Measurements from ENCODE around the gene FGD6. TPM values are rescaled to one million over a fixed set of nuclear protein-coding genes. Genes with fewer than 3 reads are reported as not detected.
"Not testable (repeated sequence)": the region's sequence is repeated elsewhere in the genome, so short reads cannot be mapped to it uniquely, and the experiment has no call there.

FGD6 gene
- total RNA-seq, 1 experiment from 2014 or later = 1.1 TPM

- in situ Hi-C loops (cut with HindIII; ENCODE audit: low pct_unique_long_range_greater_than_20kb, low sequenced_read_pairs) = no loop called here
Measured at GRCh38 chr12:95158919-95159318, 58.3 kb downstream of the FGD6 start.

DNA sequence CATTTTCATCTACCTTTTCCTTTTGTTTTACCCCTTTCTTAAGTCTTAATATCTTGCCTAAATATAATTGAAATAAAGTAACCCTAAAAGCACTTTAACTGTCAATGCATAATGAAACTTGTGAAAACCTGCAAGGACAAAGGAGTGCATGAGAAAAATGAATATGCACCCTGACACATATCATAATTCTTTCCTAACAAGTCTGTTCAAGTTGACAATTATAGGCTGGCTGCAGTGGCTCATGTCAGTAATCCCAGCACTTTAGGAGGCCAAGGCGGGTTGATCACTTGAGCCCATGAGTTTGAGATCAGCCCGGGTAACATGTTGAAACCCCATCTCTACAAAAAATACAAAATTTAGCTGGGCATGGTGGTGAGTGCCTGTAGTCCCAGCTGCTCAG lies 65.4 kb downstream of the FGD6 start:
- no peak for DNase-seq (ENCODE audit: low read depth, low spot score)

More at GRCh38 chr12:95158919-95159318, 58.3 kb downstream of the FGD6 start:
- no peak for DNase-seq (ENCODE audit: low read depth, low spot score)

DNA sequence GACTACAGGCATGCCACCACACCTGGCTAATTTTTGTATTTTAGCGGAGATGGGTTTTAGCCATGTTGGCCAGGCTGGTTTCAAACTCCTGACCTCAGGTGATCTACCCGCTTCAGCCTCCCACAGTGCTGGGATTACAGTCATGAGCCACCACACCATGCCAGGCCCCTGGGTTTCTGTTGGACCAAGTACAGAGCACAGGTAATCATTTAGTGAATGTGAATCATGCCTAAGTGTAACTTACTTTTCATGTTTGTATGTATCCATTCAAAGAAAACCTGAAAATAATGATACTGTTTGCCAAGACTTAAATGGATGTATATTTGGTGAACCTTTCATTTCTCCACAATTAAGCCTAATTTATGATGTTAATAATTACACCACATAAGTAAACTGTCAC lies 65.9 kb downstream of the FGD6 start:
- DNase-seq (ENCODE audit: low read depth, low spot score) = no peak
- in situ Hi-C loops (cut with HindIII; ENCODE audit: low pct_unique_long_range_greater_than_20kb, low sequenced_read_pairs) = no loop called here

More for the DNA sequence above, 65.4 kb downstream of the FGD6 start:
- in situ Hi-C loops (cut with HindIII; ENCODE audit: low pct_unique_long_range_greater_than_20kb, low sequenced_read_pairs) = no loop called here

DNA sequence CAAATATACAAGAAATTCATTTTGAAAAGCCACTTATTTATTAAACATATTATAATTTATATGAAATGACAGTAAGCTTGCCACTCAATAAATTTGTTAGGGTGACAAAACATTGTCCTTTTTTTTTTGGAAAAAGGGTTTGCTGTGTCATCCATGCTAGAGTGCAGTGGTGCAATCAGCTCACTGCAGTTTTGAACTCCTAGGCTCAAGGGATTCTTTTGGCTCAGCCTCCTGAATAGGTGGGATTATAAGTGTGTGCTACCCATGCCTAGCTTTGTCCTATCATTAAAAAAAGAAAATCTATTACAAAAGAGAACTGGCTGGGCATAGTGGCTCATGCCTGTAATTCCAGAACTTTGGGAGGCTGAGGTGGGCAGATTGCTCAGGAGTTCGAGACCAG lies 66.8 kb downstream of the FGD6 start:
- DNase-seq (ENCODE audit: low read depth, low spot score) = no peak
- in situ Hi-C loops (cut with HindIII; ENCODE audit: low pct_unique_long_range_greater_than_20kb, low sequenced_read_pairs) = no loop called here

DNA sequence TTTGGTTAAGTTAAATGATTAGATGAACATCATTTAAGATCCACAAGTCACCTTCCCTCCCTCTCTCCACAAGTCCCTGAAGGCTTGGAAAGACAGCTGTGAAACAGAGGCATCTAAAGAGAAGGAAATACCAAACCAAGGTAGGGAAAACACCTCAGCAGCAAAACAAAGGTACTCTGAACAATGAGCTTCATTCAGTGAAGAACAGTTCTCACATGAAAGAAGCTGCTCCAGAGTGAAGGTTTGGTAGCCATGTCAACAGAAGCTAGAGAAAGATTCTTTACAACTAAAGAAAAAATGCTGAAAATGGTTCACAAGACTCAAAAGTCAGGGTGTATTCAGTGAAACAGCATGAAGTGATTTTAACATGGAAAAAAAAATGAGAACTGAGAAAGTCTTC lies 69.4 kb downstream of the FGD6 start:
- in situ Hi-C loops (cut with HindIII; ENCODE audit: low pct_unique_long_range_greater_than_20kb, low sequenced_read_pairs) = no loop called here
- DNase-seq (ENCODE audit: low read depth, low spot score) = no peak

GRCh38 chr12:95146769-95147168 lies 70.5 kb downstream of the FGD6 start:
- in situ Hi-C loops (cut with HindIII; ENCODE audit: low pct_unique_long_range_greater_than_20kb, low sequenced_read_pairs) = no loop called here
- DNase-seq (ENCODE audit: low read depth, low spot score) = no peak

DNA sequence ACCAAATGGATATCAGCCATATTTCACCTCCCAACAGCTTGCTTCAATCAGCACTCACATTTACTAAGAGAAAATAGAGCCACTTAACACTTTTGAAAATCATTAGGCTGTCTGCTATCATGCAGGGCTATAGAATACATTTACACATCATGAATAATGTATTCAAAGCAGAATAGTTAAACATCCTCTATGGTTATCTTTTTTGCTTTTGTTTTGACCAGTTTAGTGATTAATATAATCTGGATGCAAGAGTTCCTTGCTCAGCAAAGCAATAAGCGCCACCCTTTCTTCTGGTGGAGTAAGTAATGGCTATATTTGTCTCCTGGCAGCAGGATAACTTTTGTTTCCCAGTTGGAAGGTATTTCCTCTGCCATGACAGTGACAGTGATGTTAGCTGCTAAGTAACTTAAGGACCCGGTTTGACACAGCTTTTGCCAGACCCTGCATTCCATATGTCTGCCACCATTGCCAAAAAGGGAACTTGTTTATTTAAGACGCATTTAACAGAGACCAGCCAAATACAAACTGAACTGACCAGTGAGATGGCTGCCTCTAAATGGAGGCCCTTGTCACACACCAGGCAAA lies 73.6 kb downstream of the FGD6 start:
- DNase-seq (ENCODE audit: low read depth, low spot score) = no peak
- in situ Hi-C loops (cut with HindIII; ENCODE audit: low pct_unique_long_range_greater_than_20kb, low sequenced_read_pairs) = no loop called here

DNA sequence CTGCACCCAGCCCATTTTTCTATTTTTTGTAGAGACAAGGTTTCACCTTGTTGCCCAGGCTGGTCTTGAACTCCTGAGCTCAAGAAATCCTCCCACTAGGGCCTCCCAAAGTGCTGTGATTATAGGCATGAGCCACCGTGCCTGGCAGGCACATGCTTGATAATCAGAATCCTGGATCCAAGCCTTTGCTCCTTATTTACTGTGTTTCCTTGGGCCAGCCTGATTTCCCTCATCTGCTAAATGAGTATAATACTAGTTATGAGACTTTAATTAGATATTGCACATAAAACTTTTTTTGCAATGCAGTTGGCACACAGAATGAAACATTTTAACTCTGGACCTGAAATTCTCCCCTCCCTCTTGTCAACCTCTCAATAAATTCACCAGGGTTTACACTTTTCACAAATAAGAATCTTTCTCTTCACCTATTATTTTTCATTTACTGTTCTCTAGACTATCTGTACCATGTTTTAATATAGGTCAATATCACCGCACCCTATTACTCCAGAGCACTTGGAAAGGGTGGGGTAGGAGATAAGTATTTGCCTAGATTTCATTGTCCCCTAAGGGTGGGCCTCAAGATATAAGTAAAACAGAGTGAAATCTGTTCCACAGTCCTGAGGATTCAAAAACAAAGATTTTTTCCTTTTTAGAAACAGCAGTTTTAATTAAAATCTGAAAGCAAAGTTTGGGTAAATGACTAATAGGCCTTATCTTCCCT lies 74.7 kb downstream of the FGD6 start:
- DNase-seq (ENCODE audit: low read depth, low spot score) = no peak
- in situ Hi-C loops (cut with HindIII; ENCODE audit: low pct_unique_long_range_greater_than_20kb, low sequenced_read_pairs) = no loop called here

DNA sequence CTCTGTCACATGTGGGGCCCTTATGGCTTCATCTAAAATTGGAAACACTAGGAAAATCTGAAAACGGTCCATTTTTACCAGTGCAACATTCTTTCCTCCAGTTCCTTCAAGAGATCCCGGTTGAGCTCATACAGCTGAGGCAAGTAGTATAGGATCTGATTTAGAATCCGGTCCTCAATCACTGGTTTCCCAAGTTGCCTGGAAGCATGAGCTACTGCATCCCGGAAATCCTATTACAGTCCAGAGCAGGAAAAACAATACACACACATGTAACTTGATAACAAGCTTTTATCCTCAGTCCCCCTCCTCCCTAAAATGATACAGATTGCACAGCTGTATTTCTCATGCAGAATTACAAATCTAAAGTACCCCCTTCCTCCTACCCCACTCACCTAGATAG lies 76.0 kb downstream of the FGD6 start:
- in situ Hi-C loops (cut with HindIII; ENCODE audit: low pct_unique_long_range_greater_than_20kb, low sequenced_read_pairs) = no loop called here
- DNase-seq (ENCODE audit: low read depth, low spot score) = no peak

- in situ Hi-C loops (cut with HindIII; ENCODE audit: low pct_unique_long_range_greater_than_20kb, low sequenced_read_pairs); DNase-seq (ENCODE audit: low read depth, low spot score): not testable (repeated sequence)
Measured at GRCh38 chr12:95138031-95138430, 79.2 kb downstream of the FGD6 start.

DNA sequence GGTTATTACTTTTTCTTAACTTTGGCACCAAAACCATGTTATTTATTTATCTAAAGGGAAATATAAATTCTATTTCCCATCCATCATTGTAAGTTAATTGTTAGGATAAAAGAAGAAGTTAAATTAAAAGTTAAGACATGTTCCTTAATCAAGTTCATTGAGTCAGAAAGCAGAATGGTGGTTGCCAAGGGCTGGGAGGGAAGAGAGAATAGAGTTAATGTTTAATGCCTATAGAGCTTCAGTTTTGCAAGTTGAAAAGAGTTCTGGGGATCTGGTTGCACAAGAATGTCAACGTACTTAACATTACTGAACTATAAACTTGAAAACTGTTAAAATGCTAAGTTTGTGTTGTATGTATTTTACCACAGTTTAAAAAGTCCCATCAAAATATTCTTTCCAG lies 80.7 kb downstream of the FGD6 start:
- DNase-seq (ENCODE audit: low read depth, low spot score) = no peak
- in situ Hi-C loops (cut with HindIII; ENCODE audit: low pct_unique_long_range_greater_than_20kb, low sequenced_read_pairs) = no loop called here

GRCh38 chr12:95134085-95134484 lies 83.2 kb downstream of the FGD6 start:
- in situ Hi-C loops (cut with HindIII; ENCODE audit: low pct_unique_long_range_greater_than_20kb, low sequenced_read_pairs) = no loop called here
- no peak for DNase-seq (ENCODE audit: low read depth, low spot score)

GRCh38 chr12:95131589-95132340 lies 85.5 kb downstream of the FGD6 start:
- in situ Hi-C loops (cut with HindIII; ENCODE audit: low pct_unique_long_range_greater_than_20kb, low sequenced_read_pairs) = no loop called here
- DNase-seq (ENCODE audit: low read depth, low spot score) = no peak

DNA sequence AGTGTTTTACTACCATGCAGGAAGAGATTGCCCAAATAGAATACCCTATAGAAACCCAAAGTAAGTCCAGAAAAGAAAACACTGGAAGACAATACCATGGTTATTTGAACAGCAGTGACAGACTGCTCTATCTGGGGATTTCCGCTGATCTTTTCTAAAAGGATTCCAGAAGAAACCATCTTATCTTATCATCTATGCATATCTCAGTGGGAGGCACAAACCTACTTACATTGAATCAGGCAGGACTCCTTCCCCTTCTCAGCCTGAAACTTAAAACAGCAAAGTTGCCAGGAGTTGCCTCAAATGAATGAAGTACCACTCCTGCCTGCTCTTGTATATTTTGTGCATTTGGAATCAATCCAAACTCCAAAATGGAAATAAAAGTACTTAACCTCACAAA lies 87.2 kb downstream of the FGD6 start:
- no peak for DNase-seq (ENCODE audit: low read depth, low spot score)
- in situ Hi-C loops (cut with HindIII; ENCODE audit: low pct_unique_long_range_greater_than_20kb, low sequenced_read_pairs) = no loop called here

- no peak for DNase-seq (ENCODE audit: low read depth, low spot score)
- in situ Hi-C loops (cut with HindIII; ENCODE audit: low pct_unique_long_range_greater_than_20kb, low sequenced_read_pairs) = no loop called here
Measured at GRCh38 chr12:95129115-95129514, 88.2 kb downstream of the FGD6 start.

GRCh38 chr12:95126736-95127135 lies 90.5 kb downstream of the FGD6 start:
- in situ Hi-C loops (cut with HindIII; ENCODE audit: low pct_unique_long_range_greater_than_20kb, low sequenced_read_pairs) = no loop called here
- no peak for DNase-seq (ENCODE audit: low read depth, low spot score)

- in situ Hi-C loops (cut with HindIII; ENCODE audit: low pct_unique_long_range_greater_than_20kb, low sequenced_read_pairs) = no loop called here
- DNase-seq (ENCODE audit: low read depth, low spot score) = no peak
Measured at GRCh38 chr12:95126076-95126475, 91.2 kb downstream of the FGD6 start.

GRCh38 chr12:95124106-95124505 lies 93.2 kb downstream of the FGD6 start:
- in situ Hi-C loops (cut with HindIII; ENCODE audit: low pct_unique_long_range_greater_than_20kb, low sequenced_read_pairs) = no loop called here
- DNase-seq (ENCODE audit: low read depth, low spot score) = no peak

GRCh38 chr12:95118788-95119179 lies 98.5 kb downstream of the FGD6 start:
- in situ Hi-C loops (cut with HindIII; ENCODE audit: low pct_unique_long_range_greater_than_20kb, low sequenced_read_pairs) = no loop called here
- no peak for DNase-seq (ENCODE audit: low read depth, low spot score)

Data from SK-MEL-5 (cell line).